ENCODE results near the gene SPATA46. TPM values are rescaled to one million over a fixed set of nuclear protein-coding genes. Genes with fewer than 3 reads are reported as not detected.

SPATA46 gene
- total and polyA plus RNA-seq, 2 of the 8 experiments (the other 6 are each of a cell fraction or from before 2014, with no cell fraction given), result not detected

DNA sequence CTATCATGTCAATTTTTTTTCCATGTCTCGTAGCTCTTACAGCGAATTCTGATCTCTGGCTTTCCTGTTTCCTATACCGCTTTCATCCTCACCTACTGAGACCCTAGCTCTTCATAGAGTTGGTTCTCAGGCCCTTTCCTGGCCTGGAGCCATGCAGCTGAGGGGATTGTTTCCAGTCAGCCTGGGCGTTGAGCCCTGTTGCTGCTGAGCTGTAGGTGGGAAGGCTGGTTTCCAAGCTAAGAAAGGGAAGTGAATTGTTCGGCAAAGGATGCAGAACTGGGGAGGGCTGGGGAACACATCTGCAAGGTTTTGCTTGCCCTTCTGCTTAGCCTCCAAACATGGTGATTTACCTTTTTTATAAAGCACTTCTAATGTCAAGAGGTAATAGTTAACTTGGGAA, 41.5 kb downstream of the SPATA46 start:
- Histone ChIP-seq H4K20me1 (replicated peaks in 1 of 2; ENCODE audit: control insufficient read depth in 1 of 2, insufficient read depth in 2 of 2, low read length in 2 of 2) (no peaks in the 10 kb centered on the region), H2BK120ac (replicated peaks; ENCODE audit: low read depth, low read length) (no peak overlapping the region), H3K18ac (ENCODE audit: extremely low read depth, low read length) (no peak overlapping the region), H2BK20ac (ENCODE audit: low read length) (no peak overlapping the region), H4K8ac (ENCODE audit: extremely low read depth, insufficient read depth, low read length) (no peak overlapping the region), H3K79me2 (ENCODE audit: control insufficient read depth in 1 of 2, insufficient read depth in 2 of 2, low read length in 2 of 2) (no peaks in the 10 kb centered on the region), H2BK15ac (ENCODE audit: low read length) (no peak overlapping the region), H2BK5ac (ENCODE audit: low read depth, low read length) (no peak overlapping the region), H3K9me3 (ENCODE audit: insufficient read depth in 2 of 2, low read depth in 1 of 2, low read length in 1 of 2) (no peaks in the 10 kb centered on the region), H3K9ac (replicated peaks in 1 of 4; ENCODE audit: extremely low read depth in 1 of 4, low read depth in 3 of 4, low read length in 3 of 4) (no peak overlapping the region), H3K36me3 (ENCODE audit: control insufficient read depth in 2 of 4, insufficient read depth in 4 of 4, low read length in 3 of 4) (0 out of 8 replicates have a peak, but pooled peaks cover 0 to 2% (median 0%) of the 10 kb centered on the region in 4 experiments), H3K4ac (replicated peaks; ENCODE audit: insufficient read length, low read depth, low read length) (no peak overlapping the region), H4K5ac (ENCODE audit: insufficient read length, low read depth, low read length) (no peak overlapping the region), H3K23ac (ENCODE audit: insufficient read length) (no peak overlapping the region), H3K79me1 (ENCODE audit: low read depth, low read length) (no peaks in the 10 kb centered on the region), H3K4me3 (ENCODE audit: extremely low read depth in 1 of 4, insufficient read depth in 2 of 4, low read depth in 3 of 4, low read length in 4 of 4) (no peak overlapping the region), H3K23me2 (ENCODE audit: low read depth, low read length) (no peaks in the 10 kb centered on the region), H3K14ac (ENCODE audit: insufficient read length) (no peak overlapping the region), H3K4me1 (replicated peaks in 1 of 4; ENCODE audit: control insufficient read depth in 3 of 4, insufficient read depth in 4 of 4, low read length in 3 of 4) (no peaks in the 10 kb centered on the region), H3K4me2 (ENCODE audit: insufficient read depth in 1 of 2, low read depth in 2 of 2, low read length in 2 of 2) (no peak overlapping the region), H2BK12ac (ENCODE audit: low read depth, low read length) (no peak overlapping the region), H4K91ac (replicated peaks; ENCODE audit: insufficient read length, low read length) (no peak overlapping the region), H2AFZ (ENCODE audit: low read length) (no peak overlapping the region), H3K27ac (ENCODE audit: low read depth, low read length) (no peak overlapping the region), H3K27me3 (replicated peaks in 1 of 4; ENCODE audit: control insufficient read depth in 3 of 4, extremely low read depth in 1 of 4, insufficient read depth in 3 of 4, low read length in 3 of 4) (no peaks in the 10 kb centered on the region), H3K56ac (replicated peaks; ENCODE audit: insufficient read length, low read depth, low read length) (no peak overlapping the region), H2AK5ac (ENCODE audit: low read depth, low read length) (no peak overlapping the region)
- ChIA-PET POLR2A (ENCODE audit: partially characterized antibody) (no interaction called here), CTCF (ENCODE audit: partially characterized antibody) (interaction anchor here (1.0 to 2.2 kb wide), 2 partner anchors 12 to 22 kb away, joined by 4 to 7 read pairs; no protein-coding TSS in a partner anchor)
- 96% methylated on average over 5 of the region's 5 CpGs; no CpG with 5 or more reads in 1 of the 2 experiments for WGBS, 2 experiments (ENCODE audit: extremely low coverage in 1 of 2, insufficient coverage in 1 of 2, insufficient read length in 1 of 2, insufficient replicate concordance in 2 of 2, low coverage in 1 of 2, low lambda C conversion rate in 2 of 2, missing lambda C conversion rate in 1 of 2)
- FAIRE-seq (no peak), DNase-seq (ENCODE audit: low read depth in 1 of 2, low spot score in 2 of 2) (no peak)
- TF ChIP-seq SP1 (IDR thresholded peaks at IDR 0.05; ENCODE audit: low read depth, low read length) (no peak), NANOG (IDR thresholded peaks at IDR 0.05; ENCODE audit: insufficient read depth, low read depth, low read length, poor library complexity, severe bottlenecking) (no peak), BRCA1 (IDR thresholded peaks at IDR 0.05; ENCODE audit: low read depth, low read length) (no peak), TEAD4 (IDR thresholded peaks at IDR 0.05; ENCODE audit: low read depth, low read length) (no peak), SP2 (IDR thresholded peaks at IDR 0.05; ENCODE audit: low read length) (no peak)
- TF ChIP-seq, protein P1, sequence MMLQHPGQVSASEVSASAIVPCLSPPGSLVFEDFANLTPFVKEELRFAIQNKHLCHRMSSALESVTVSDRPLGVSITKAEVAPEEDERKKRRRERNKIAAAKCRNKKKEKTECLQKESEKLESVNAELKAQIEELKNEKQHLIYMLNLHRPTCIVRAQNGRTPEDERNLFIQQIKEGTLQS (IDR thresholded peaks at IDR 0.05; ENCODE audit: insufficient read depth, low read depth, low read length), result no peak
- TF ChIP-seq, protein P2, sequence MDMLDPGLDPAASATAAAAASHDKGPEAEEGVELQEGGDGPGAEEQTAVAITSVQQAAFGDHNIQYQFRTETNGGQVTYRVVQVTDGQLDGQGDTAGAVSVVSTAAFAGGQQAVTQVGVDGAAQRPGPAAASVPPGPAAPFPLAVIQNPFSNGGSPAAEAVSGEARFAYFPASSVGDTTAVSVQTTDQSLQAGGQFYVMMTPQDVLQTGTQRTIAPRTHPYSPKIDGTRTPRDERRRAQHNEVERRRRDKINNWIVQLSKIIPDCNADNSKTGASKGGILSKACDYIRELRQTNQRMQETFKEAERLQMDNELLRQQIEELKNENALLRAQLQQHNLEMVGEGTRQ (IDR thresholded peaks at IDR 0.05; ENCODE audit: low read length), result no peak
